ENCODE results near the gene NEK2. TPM values are rescaled to one million over a fixed set of nuclear protein-coding genes. Genes with fewer than 3 reads are reported as not detected.

The NEK2 gene
- total RNA-seq, 1 experiment from 2014 or later = 50.2 TPM

DNA sequence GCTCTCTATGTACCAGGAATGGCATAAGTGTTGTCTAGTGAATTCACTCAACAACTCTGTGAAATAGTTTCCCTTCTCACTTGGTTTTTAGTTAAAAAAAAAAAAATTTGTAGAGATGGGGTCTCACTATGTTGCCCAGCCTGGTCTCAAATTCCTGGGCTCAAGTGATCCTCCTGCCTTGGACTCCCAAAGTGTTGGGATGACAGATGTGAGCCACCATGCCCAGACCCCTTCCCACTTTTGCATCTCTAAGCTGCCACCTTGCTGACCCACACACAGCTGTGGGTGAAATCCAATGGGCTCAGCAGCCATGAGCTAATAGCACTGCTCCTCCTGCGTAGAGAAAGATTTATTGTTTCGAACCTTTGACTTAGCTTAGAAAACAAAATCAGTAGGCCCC is 33.5 kb downstream of the NEK2 start:
- no peaks in the 10 kb centered on the region for H3K79me2 ChIP-seq (ENCODE audit: insufficient read depth, low read length)
- H3K4me2 ChIP-seq (ENCODE audit: low read length) = no peak overlapping the region
- H3K9ac ChIP-seq (ENCODE audit: low read length) = no peak overlapping the region
- intact Hi-C loops (cut with micrococcal nuclease) = no loop called here
- H3K4me3 ChIP-seq (replicated peaks in 1 of 2; ENCODE audit: low read depth in 1 of 2, low read length in 2 of 2) = no peak overlapping the region
- no peaks in the 10 kb centered on the region for H4K20me1 ChIP-seq (ENCODE audit: insufficient read depth)
- no peaks in the 10 kb centered on the region for H3K9me2 ChIP-seq (ENCODE audit: insufficient read depth)
- H3K27me3 ChIP-seq (ENCODE audit: insufficient read depth, low read length) = no peaks in the 10 kb centered on the region
- no peak overlapping the region for H3K27ac ChIP-seq (ENCODE audit: low read depth, low read length)
- H3K4me1 ChIP-seq (ENCODE audit: control insufficient read depth in 1 of 2, insufficient read depth in 2 of 2, low read length in 2 of 2) = peaks cover 18 to 32% of the 10 kb centered on the region in 2 experiments
- no peak overlapping the region for H2AFZ ChIP-seq (ENCODE audit: low read depth, low read length, poor library complexity, severe bottlenecking)
- ATAC-seq (no peak), DNase-seq (ENCODE audit: low read depth, low spot score) (no peak)
- H3K36me3 ChIP-seq (ENCODE audit: control insufficient read depth in 1 of 2, insufficient read depth in 2 of 2, low read length in 2 of 2) = no peaks in the 10 kb centered on the region
- no TSS peak for BruUV-seq (replicated peaks)
- H3K9me3 ChIP-seq (ENCODE audit: control insufficient read depth in 1 of 2, insufficient read depth in 1 of 2, low read depth in 1 of 2, low read length in 2 of 2) = no peaks in the 10 kb centered on the region
- RAD21 ChIA-PET (ENCODE audit: low non-redundant PET in 1 of 2, low total read pairs in 2 of 2, uncharacterized antibody in 2 of 2, unreplicated experiment in 2 of 2) = no interaction called here
- CTCF ChIA-PET = interaction anchor here (2.0 kb wide), 1 partner anchor 12 kb away, joined by 5 read pairs; no protein-coding TSS in a partner anchor
- TF ChIP-seq CTCF (IDR thresholded peaks at IDR 0.05 in 2 of 3, conservative IDR thresholded peaks at IDR 0.05 in 1 of 3; ENCODE audit: borderline replicate concordance in 1 of 3, insufficient read depth in 1 of 3, low read depth in 2 of 3, low read length in 2 of 3) (no peak), POLR2A (IDR thresholded peaks at IDR 0.05; ENCODE audit: borderline replicate concordance, extremely low read depth, insufficient read depth, insufficient read length) (no peak), MAX (IDR thresholded peaks at IDR 0.05) (no peak), JUND (IDR thresholded peaks at IDR 0.05) (no peak), YY1 (IDR thresholded peaks at IDR 0.05; ENCODE audit: extremely low read depth, insufficient replicate concordance, low read depth, low read length) (no peak)
- POLR2A ChIA-PET = no interaction called here

GRCh38 chr1:211641044-211641800 is 34.2 kb downstream of the NEK2 start:
- no peak for DNase-seq (ENCODE audit: low read depth, low spot score)
- intact Hi-C loops (cut with micrococcal nuclease) = no loop called here
- no peaks in the 10 kb centered on the region for H4K20me1 ChIP-seq (ENCODE audit: insufficient read depth)
- no peaks in the 10 kb centered on the region for H3K9me2 ChIP-seq (ENCODE audit: insufficient read depth)
- H3K27me3 ChIP-seq (ENCODE audit: insufficient read depth, low read length) = no peaks in the 10 kb centered on the region
- H3K27ac ChIP-seq (ENCODE audit: low read depth, low read length) = no peak overlapping the region
- no peaks in the 10 kb centered on the region for H3K36me3 ChIP-seq (ENCODE audit: control insufficient read depth in 1 of 2, insufficient read depth in 2 of 2, low read length in 2 of 2)
- no peak overlapping the region for H3K9ac ChIP-seq (ENCODE audit: low read length)
- no peaks in the 10 kb centered on the region for H3K79me2 ChIP-seq (ENCODE audit: insufficient read depth, low read length)
- POLR2A ChIA-PET = no interaction called here
- no peaks in the 10 kb centered on the region for H3K9me3 ChIP-seq (ENCODE audit: control insufficient read depth in 1 of 2, insufficient read depth in 1 of 2, low read depth in 1 of 2, low read length in 2 of 2)
- BruUV-seq (replicated peaks) = no TSS peak
- H3K4me3 ChIP-seq (replicated peaks in 1 of 2; ENCODE audit: low read depth in 1 of 2, low read length in 2 of 2) = no peak overlapping the region
- CTCF ChIA-PET = interaction anchor here (2.0 kb wide), 1 partner anchor 12 kb away, joined by 5 read pairs; no protein-coding TSS in a partner anchor
- no peak overlapping the region for H3K4me2 ChIP-seq (ENCODE audit: low read length)
- TF ChIP-seq SP1 (IDR thresholded peaks at IDR 0.05; ENCODE audit: low read depth) (no peak), MAX (IDR thresholded peaks at IDR 0.05) (no peak), JUND (IDR thresholded peaks at IDR 0.05) (no peak), FOSL1 (IDR thresholded peaks at IDR 0.05; ENCODE audit: low read depth) (no peak), CTCF (IDR thresholded peaks at IDR 0.05 in 2 of 3, conservative IDR thresholded peaks at IDR 0.05 in 1 of 3; ENCODE audit: borderline replicate concordance in 1 of 3, insufficient read depth in 1 of 3, low read depth in 2 of 3, low read length in 2 of 3) (no peak), ELF1 (IDR thresholded peaks at IDR 0.05; ENCODE audit: borderline replicate concordance, low read depth) (no peak), POLR2A (IDR thresholded peaks at IDR 0.05; ENCODE audit: borderline replicate concordance, extremely low read depth, insufficient read depth, insufficient read length) (no peak), CEBPB (IDR thresholded peaks at IDR 0.05; ENCODE audit: low read depth) (no peak), EGR1 (IDR thresholded peaks at IDR 0.05; ENCODE audit: low read depth) (no peak)
- no peak overlapping the region for H2AFZ ChIP-seq (ENCODE audit: low read depth, low read length, poor library complexity, severe bottlenecking)
- ATAC-seq = no peak
- peaks cover 23 to 39% of the 10 kb centered on the region in 2 experiments for H3K4me1 ChIP-seq (ENCODE audit: control insufficient read depth in 1 of 2, insufficient read depth in 2 of 2, low read length in 2 of 2)
- RAD21 ChIA-PET (ENCODE audit: low non-redundant PET in 1 of 2, low total read pairs in 2 of 2, uncharacterized antibody in 2 of 2, unreplicated experiment in 2 of 2) = no interaction called here
